ENCODE data around the gene NUP54.

The NUP54 gene

GRCh38 chr4:76083386-76083988 is 64.7 kb downstream of the NUP54 start:
- Histone ChIP-seq H3K4me1 (ENCODE audit: control insufficient read depth in 1 of 2, insufficient read depth in 2 of 2, low read length in 2 of 2) (no peaks in the 10 kb centered on the region), H3K9ac (ENCODE audit: low read depth in 1 of 2, low read length in 2 of 2) (no peak overlapping the region), H3K27me3 (ENCODE audit: control insufficient read depth in 1 of 2, insufficient read depth in 2 of 2, low read length in 2 of 2) (peaks cover 0 to 4% of the 10 kb centered on the region in 2 donors), H3K4me3 (ENCODE audit: low read depth in 1 of 2, low read length in 2 of 2) (no peak overlapping the region), H3K36me3 (ENCODE audit: control insufficient read depth in 1 of 2, insufficient read depth in 2 of 2, low read length in 2 of 2) (no peaks in the 10 kb centered on the region), H3K9me3 (ENCODE audit: control insufficient read depth in 1 of 2, low read length in 2 of 2) (no peaks in the 10 kb centered on the region), H3K27ac (ENCODE audit: low read depth, low read length) (no peak overlapping the region)

GRCh38 chr4:76078033-76078613 is 70.1 kb downstream of the NUP54 start:
- Histone ChIP-seq H3K27me3 (ENCODE audit: control insufficient read depth in 1 of 2, insufficient read depth in 2 of 2, low read length in 2 of 2) (peaks cover 0 to 4% of the 10 kb centered on the region in 2 donors), H3K9me3 (ENCODE audit: control insufficient read depth in 1 of 2, low read length in 2 of 2) (no peaks in the 10 kb centered on the region), H3K4me3 (ENCODE audit: low read depth in 1 of 2, low read length in 2 of 2) (no peak overlapping the region), H3K27ac (ENCODE audit: low read depth, low read length) (no peak overlapping the region), H3K4me1 (ENCODE audit: control insufficient read depth in 1 of 2, insufficient read depth in 2 of 2, low read length in 2 of 2) (no peaks in the 10 kb centered on the region), H3K36me3 (ENCODE audit: control insufficient read depth in 1 of 2, insufficient read depth in 2 of 2, low read length in 2 of 2) (no peaks in the 10 kb centered on the region), H3K9ac (ENCODE audit: low read depth in 1 of 2, low read length in 2 of 2) (no peak overlapping the region)

- Histone ChIP-seq H3K4me3 (ENCODE audit: low read depth in 1 of 2, low read length in 2 of 2) (no peak overlapping the region), H3K27ac (ENCODE audit: low read depth, low read length) (no peak overlapping the region), H3K9ac (ENCODE audit: low read depth in 1 of 2, low read length in 2 of 2) (no peak overlapping the region), H3K9me3 (ENCODE audit: control insufficient read depth in 1 of 2, low read length in 2 of 2) (no peaks in the 10 kb centered on the region), H3K36me3 (ENCODE audit: control insufficient read depth in 1 of 2, insufficient read depth in 2 of 2, low read length in 2 of 2) (no peaks in the 10 kb centered on the region), H3K27me3 (ENCODE audit: control insufficient read depth in 1 of 2, insufficient read depth in 2 of 2, low read length in 2 of 2) (peaks cover 0 to 4% of the 10 kb centered on the region in 2 donors), H3K4me1 (ENCODE audit: control insufficient read depth in 1 of 2, insufficient read depth in 2 of 2, low read length in 2 of 2) (no peaks in the 10 kb centered on the region)
Measured at GRCh38 chr4:76074993-76075600, 73.1 kb downstream of the NUP54 start.

GRCh38 chr4:76074468-76074867 is 73.7 kb downstream of the NUP54 start, which contains the start of gene ART3:
ART3 (plus strand) TSS chr4:76074709; CDS start chr4:76075890, 1,181 bp downstream.
- H3K9ac ChIP-seq (ENCODE audit: low read depth in 1 of 2, low read length in 2 of 2): no peak within 1 kb of the TSS
- no peaks in the 10 kb centered on the region for H3K9me3 ChIP-seq (ENCODE audit: control insufficient read depth in 1 of 2, low read length in 2 of 2)
- H3K36me3 ChIP-seq (ENCODE audit: control insufficient read depth in 1 of 2, insufficient read depth in 2 of 2, low read length in 2 of 2): no peaks in the 10 kb centered on the region
- no peaks in the 10 kb centered on the region for H3K27me3 ChIP-seq (ENCODE audit: control insufficient read depth in 1 of 2, insufficient read depth in 2 of 2, low read length in 2 of 2)
- H3K4me1 ChIP-seq (ENCODE audit: control insufficient read depth in 1 of 2, insufficient read depth in 2 of 2, low read length in 2 of 2): no peaks in the 10 kb centered on the region
- no peak within 1 kb of the TSS for H3K4me3 ChIP-seq (ENCODE audit: low read depth in 1 of 2, low read length in 2 of 2)
- no peak within 1 kb of the TSS for H3K27ac ChIP-seq (ENCODE audit: low read depth, low read length)

GRCh38 chr4:76072760-76073159 is 75.4 kb downstream of the NUP54 start:
- no peak overlapping the region for H3K27ac ChIP-seq (ENCODE audit: low read depth, low read length)
- H3K36me3 ChIP-seq (ENCODE audit: control insufficient read depth in 1 of 2, insufficient read depth in 2 of 2, low read length in 2 of 2): no peaks in the 10 kb centered on the region
- no peak overlapping the region for H3K9ac ChIP-seq (ENCODE audit: low read depth in 1 of 2, low read length in 2 of 2)
- no peaks in the 10 kb centered on the region for H3K27me3 ChIP-seq (ENCODE audit: control insufficient read depth in 1 of 2, insufficient read depth in 2 of 2, low read length in 2 of 2)
- H3K4me3 ChIP-seq (ENCODE audit: low read depth in 1 of 2, low read length in 2 of 2): no peak overlapping the region
- no peaks in the 10 kb centered on the region for H3K9me3 ChIP-seq (ENCODE audit: control insufficient read depth in 1 of 2, low read length in 2 of 2)
- no peaks in the 10 kb centered on the region for H3K4me1 ChIP-seq (ENCODE audit: control insufficient read depth in 1 of 2, insufficient read depth in 2 of 2, low read length in 2 of 2)

- Histone ChIP-seq H3K4me3 (ENCODE audit: low read depth in 1 of 2, low read length in 2 of 2) (no peak overlapping the region), H3K36me3 (ENCODE audit: control insufficient read depth in 1 of 2, insufficient read depth in 2 of 2, low read length in 2 of 2) (no peaks in the 10 kb centered on the region), H3K27me3 (ENCODE audit: control insufficient read depth in 1 of 2, insufficient read depth in 2 of 2, low read length in 2 of 2) (no peaks in the 10 kb centered on the region), H3K9ac (ENCODE audit: low read depth in 1 of 2, low read length in 2 of 2) (no peak overlapping the region), H3K27ac (ENCODE audit: low read depth, low read length) (no peak overlapping the region), H3K9me3 (ENCODE audit: control insufficient read depth in 1 of 2, low read length in 2 of 2) (no peaks in the 10 kb centered on the region), H3K4me1 (ENCODE audit: control insufficient read depth in 1 of 2, insufficient read depth in 2 of 2, low read length in 2 of 2) (no peaks in the 10 kb centered on the region)
Measured at GRCh38 chr4:76067652-76068286, 80.4 kb downstream of the NUP54 start.

- Histone ChIP-seq H3K9me3 (ENCODE audit: control insufficient read depth in 1 of 2, low read length in 2 of 2) (no peaks in the 10 kb centered on the region), H3K9ac (ENCODE audit: low read depth in 1 of 2, low read length in 2 of 2) (no peak overlapping the region), H3K27me3 (ENCODE audit: control insufficient read depth in 1 of 2, insufficient read depth in 2 of 2, low read length in 2 of 2) (no peaks in the 10 kb centered on the region), H3K4me1 (ENCODE audit: control insufficient read depth in 1 of 2, insufficient read depth in 2 of 2, low read length in 2 of 2) (no peaks in the 10 kb centered on the region), H3K27ac (ENCODE audit: low read depth, low read length) (no peak overlapping the region), H3K4me3 (ENCODE audit: low read depth in 1 of 2, low read length in 2 of 2) (no peak overlapping the region), H3K36me3 (ENCODE audit: control insufficient read depth in 1 of 2, insufficient read depth in 2 of 2, low read length in 2 of 2) (no peaks in the 10 kb centered on the region)
Measured at GRCh38 chr4:76066546-76066945, 81.7 kb downstream of the NUP54 start.

Data from duodenal mucosa (tissue), 2 donors.